ENCODE data around the gene MARF1. TPM values are rescaled to one million over a fixed set of nuclear protein-coding genes. Genes with fewer than 3 reads are reported as not detected.

Gene MARF1
- total and polyA plus RNA-seq, 2 of the 8 experiments (the other 6 are each of a cell fraction or from before 2014, with no cell fraction given): 5.6 to 31.4 TPM

DNA sequence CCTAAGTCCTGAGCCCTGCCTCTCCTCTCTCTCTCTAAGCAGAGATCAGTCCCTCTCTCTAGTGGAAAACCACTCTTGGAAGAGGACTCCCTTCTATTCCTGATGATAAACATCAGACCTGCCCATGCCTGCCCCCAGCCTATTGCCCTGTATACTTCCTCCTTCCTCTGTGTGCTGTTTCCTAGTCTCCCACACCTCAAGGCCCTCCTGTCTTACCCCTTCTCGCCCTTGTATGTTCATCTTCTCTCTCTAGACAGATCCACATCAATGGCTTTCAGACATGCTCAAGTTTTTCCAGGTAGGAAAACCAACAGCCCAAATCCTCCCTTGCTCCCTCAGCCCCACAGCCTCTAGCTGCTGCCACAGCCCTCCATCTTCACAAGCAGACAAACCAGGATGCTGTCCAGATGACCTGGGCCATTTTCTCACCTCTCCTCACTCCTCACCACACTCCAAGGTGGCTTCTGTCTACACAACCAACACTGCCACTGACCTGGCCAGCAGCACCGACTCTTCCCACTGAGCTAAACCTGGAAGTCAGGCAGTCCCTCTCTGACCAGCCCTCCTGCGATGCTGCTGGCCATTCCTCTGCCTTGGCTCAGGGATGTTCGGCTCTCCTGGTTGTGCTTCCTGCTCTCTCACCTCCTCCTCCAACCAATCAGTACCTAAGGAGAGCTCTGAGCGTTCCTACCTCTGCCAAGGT, 36.3 kb downstream of the MARF1 start (continued):
- no peak for TF ChIP-seq KDM4A (IDR thresholded peaks at IDR 0.05; ENCODE audit: low read depth, low read length, severe bottlenecking)
- TF ChIP-seq CTBP2 (IDR thresholded peaks at IDR 0.05; ENCODE audit: borderline replicate concordance, insufficient read depth, insufficient read length, low read length): no peak
- TF ChIP-seq EGR1 (IDR thresholded peaks at IDR 0.05; ENCODE audit: borderline replicate concordance, low read depth, low read length): no peak

All from H1 (cell line).